ENCODE measurements around the gene HOXB3.
A peak's percentile ranks its signal among the peaks of the same experiment; 100 is the strongest.

DNA sequence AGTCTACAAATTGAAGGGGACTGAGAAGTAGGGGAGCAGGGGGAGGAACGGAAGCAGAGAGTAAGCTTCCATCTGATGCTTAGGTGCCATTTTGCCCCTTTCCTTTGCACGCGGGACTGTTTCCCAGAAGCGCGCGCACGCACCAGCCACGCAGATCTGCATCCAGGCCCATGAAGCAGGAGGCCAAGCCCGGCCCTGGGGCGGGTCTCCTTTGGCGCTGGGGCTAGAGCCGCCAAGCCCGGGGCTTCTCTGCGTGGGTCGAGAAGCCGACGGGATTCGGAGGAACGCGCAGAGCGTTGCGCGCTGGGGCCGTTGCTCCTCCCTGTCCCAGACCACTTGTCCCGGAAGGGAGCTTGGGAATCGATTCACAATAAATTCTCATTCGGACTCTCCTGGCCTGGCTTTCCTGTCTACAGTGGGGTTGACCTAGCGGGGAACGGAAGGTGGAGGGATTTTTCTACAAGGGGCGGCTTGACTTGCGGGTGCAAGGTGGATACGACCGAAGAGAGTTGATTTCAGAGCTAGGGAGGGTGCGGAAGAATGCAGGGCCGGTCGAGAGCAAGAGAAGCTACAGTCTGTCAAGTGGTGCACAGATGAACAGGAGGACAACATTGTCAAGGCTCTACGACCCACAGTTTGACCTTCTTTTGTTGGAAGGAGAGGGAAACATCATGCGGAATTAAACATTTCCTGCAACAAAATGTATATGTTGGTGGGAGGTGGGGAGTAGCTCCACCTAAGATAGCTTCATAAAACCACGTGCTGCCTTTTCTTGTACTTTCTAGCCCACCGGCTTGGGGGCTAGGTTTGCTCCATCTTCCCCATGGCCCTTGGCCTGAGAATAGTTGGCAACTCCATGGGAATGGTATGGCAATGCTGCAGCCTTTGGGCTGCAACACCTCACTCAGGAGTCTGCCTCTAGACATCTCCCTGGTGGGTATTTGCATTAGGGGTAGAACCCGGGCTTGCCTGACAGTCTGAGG is 31.7 kb upstream of the HOXB3 start:
- TF ChIP-seq, protein P1, sequence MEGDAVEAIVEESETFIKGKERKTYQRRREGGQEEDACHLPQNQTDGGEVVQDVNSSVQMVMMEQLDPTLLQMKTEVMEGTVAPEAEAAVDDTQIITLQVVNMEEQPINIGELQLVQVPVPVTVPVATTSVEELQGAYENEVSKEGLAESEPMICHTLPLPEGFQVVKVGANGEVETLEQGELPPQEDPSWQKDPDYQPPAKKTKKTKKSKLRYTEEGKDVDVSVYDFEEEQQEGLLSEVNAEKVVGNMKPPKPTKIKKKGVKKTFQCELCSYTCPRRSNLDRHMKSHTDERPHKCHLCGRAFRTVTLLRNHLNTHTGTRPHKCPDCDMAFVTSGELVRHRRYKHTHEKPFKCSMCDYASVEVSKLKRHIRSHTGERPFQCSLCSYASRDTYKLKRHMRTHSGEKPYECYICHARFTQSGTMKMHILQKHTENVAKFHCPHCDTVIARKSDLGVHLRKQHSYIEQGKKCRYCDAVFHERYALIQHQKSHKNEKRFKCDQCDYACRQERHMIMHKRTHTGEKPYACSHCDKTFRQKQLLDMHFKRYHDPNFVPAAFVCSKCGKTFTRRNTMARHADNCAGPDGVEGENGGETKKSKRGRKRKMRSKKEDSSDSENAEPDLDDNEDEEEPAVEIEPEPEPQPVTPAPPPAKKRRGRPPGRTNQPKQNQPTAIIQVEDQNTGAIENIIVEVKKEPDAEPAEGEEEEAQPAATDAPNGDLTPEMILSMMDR (conservative IDR thresholded peaks at IDR 0.05 in 1 of 2, IDR thresholded peaks at IDR 0.05 in 1 of 2; ENCODE audit: low read depth in 1 of 2, low read length in 2 of 2) = no peak
- TF ChIP-seq EZH2 (IDR thresholded peaks at IDR 0.05; ENCODE audit: low read length, missing control alignments) = peak; percentile 91

Measured in fibroblast of lung (primary cell).